ENCODE results near the gene MYO3B.
"Not testable (repeated sequence)": the region's sequence is repeated elsewhere in the genome, so short reads cannot be mapped to it uniquely, and the experiment has no call there.

Gene MYO3B

DNA sequence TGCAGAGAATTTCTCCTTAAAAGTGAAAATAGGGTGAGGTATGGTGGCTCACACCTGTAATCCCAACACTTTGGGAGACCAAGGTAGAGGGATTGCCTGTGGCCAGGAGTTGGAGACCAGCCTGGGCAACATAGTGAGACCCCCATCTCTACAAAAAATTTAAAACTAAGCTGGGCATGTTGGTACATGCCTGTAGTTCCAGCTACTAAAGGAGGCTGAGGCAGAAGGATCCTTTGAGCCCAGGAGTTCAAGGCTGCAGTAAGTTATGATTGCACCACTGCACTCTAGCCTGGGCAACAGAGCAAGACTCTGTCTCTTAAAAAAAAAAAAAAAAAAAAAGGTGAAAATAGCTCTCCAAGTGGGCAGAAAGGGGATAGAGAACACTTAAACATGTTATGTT lies 496.3 kb downstream of the MYO3B start:
- not testable (repeated sequence) for DNase-seq

DNA sequence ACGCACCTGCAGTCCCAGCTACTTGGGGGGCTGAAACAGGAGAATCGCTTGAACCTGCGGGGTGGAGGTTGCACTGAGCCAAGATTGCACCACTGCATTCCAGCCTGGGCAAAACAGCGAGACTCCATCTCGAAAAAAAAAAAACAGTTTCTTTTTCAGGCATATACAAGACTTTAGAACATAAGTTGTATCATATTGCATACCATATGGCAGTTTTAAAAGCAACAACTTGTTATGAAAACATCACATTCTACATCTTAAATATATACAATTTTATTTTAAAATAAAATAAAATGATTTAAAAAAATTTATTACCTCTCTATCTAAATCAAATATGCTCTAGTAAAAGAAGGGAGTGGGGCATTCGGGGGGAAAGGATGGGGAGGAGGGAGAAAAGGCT lies 497.8 kb downstream of the MYO3B start:
- no peak for DNase-seq

DNA sequence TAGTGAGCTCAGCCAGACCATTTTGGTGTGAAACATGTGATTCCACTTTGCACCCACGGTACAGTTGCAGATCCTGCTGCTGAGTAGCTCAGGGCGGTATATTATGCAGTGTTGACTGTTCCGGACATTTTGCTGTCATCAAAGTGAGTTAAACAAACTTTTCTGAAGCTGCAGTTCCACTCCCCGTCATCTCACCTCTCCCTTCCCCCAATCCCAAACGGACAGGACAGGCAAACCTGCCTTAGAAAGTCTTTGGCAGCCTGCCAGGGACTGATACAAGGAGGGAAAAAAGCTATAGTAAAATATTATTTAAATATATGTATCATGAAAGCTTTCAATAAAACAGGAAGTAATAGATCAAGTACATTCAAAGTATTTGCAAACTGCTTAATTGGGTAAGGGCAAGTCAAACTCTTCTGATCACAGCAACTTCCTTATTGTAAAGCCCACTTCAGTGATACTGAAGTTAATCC lies 501.7 kb downstream of the MYO3B start:
- DNase-seq, result no peak

DNA sequence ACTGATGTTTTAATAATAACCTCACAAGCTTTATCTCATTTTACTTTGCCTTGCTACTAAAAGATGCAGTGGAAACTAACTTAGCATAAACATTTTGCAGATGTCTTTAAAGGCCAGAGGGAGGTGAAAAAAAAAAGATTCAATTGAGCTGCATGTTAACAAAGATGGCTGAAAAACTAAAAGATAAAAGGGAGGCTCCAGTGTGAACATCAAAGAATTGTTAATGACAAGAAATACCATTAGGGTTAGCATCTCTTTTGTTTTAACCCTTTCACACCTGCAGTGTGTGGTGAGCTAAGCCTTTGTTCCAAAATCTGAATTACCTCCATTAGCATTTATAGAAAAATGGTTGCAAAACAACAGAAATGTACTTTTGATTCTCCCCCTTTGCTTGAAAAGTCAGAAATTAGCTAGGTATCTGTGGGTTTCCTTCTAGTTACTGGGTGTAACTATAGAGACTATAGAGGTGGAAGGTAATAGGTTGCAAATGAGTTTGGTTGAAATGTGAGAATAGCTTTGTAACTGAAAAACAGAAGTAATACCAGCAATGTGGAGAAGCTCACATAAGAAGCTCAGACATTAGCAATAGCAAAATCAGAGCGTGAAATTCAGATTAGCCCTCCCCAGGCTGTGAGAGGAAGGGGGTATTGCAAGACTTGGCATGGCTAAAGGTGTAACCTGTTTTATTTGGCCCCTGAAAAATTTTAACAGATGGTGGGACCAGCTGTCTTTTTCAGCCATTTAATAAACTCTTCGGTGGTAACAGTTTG lies 502.4 kb downstream of the MYO3B start:
- DNase-seq, result no peak

DNA sequence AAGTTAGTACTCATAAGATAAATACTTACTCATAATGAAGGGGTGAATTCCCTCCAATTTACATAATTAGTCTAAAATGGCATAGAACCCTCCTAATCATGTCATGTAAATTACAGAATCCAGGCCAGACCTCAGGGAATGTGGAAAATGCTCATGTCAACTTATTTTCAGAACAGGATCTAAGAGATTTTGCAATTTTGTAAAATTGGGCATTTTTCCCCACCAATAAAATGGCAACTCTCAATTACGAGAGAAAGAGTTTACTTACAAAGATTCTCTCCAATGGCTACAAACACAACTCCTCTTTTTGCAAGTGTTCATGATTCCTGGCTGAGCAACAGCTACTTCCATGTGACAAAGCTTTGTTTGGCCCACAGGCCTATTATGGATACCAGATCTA lies 503.4 kb downstream of the MYO3B start:
- no peak for DNase-seq

DNA sequence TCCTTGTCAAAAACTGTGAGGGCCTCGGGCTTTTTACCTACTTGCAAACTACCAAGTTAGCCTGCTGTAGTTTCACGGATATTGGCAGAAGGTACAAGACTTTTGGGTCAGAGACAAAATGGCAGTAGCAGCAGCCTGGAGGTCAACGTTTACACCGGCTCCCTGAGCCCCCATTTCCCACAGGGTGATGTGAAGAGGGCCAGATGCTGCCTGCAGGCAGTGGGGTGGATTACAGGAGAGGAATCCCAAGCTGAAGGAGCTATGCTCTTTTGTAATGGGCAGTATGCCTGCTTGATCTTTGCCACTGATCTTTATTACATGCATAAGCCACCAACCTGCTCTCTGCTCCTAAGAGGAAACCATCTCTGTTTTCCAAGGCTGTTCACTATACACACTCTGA lies 507.6 kb downstream of the MYO3B start:
- DNase-seq, result no peak

DNA sequence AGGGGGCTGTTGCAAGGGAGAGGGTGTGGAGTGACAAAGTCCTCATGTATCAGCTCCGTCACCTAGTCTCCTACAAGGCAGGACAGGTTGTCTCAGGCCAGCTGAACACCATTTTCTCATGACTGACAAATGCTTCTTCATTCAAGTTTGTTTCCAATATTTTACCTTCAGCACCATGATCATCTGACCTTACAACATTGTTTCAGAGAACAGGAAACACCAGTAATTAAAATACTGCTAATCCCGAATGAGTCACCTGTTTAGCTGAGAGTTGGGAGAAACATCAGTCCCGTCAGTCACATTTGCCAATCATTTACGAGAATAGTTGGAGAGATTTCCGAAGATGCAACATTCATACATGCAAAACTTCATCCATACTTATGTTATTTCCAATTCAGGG lies 511.5 kb downstream of the MYO3B start:
- no peak for DNase-seq

DNA sequence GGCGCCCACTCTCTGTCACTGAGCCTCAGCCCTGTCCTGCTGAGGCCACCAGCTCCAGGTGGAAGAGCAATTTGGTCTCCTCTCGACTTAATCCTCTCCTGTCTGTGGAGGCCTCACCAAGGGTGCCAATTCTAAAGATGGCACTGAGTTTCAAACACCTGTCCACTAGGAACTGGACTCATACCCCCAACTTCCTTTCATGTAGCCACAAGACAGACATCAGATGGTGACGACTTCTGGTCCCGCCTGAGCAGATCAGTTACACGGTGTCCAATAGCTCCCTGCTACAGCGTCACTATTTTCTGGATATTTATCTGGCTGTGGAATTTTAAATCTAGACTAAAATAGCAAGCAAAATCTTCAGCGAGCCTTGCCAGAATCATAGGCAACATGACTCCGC lies 512.7 kb downstream of the MYO3B start:
- no peak for DNase-seq

DNA sequence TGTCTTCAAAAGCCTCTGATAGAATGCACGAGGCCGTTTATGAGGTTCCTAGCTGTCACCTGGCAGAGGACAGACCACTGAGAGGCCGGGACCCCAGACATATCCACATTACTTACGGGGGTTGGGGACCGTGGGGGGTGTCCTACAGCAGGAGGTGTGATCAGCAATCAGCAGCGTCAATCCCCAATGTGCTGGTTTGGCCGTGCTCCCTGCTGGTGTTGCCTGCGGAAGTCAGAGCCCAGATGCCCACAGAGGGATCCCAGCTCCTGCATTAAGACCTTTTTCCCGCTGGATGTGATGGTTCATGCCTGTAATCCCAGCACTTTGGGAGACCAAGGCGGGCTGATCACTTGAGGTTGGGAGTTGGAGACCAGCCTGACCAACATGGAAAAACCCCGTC lies 516.4 kb downstream of the MYO3B start:
- no peak for DNase-seq

DNA sequence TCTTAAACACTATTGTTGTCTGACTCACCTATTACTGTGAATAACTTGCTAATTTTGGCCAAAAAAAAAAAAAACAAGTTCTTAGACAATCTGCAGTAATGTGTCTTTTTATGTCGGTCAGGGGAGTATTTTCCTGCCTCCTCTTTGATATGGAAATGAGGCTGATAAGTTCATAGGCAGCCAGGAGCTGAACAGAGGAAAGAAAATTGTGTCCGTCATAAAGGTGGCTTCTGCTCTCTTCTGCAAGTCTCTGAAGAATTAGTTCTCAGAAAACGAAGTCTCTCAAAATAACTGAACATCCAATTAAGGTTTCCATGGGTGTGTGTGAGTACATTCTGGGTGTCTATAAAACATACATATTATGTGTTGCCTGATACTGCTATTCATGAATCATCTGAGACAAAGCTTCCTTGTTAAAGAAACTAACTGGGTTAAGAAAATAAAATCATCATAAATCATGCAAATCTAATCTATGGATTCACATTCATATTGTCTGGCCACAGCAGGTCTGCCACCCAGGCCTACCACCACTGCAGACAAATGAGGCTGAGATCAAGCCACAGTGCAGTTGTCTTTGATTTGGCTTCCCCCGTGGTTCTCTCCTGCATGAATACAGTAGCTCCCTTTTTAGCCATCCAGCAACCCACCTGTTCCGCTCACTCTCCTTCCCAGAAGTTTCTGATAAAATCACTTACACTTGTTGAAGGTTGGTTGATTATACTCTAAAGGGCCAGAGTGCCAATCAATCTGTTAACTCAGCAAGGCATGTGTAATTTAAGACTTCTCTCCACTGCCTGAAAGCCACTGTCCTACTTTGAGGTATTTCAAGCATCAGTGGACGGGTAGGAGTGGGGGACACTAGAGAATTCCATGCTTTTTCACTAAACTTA lies 517.8 kb downstream of the MYO3B start:
- DNase-seq, result no peak

DNA sequence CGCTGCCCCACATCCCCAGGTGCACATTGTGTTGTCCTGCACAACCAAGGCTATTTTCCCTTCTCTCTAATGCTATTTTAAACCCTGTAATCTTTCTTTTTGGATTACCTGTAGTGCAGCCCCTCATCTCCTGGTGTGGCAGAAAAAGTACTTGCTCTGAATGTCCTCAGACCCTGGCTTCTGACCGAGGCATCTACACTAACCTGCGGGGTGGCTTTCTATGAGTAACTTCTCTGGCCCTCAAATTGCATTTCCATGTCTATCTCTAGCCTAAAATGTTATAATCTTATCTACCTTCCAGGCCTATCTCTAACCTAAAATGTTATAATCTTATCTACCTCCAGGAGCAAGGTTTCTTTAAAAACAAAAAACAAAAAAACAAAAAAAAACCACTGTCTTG lies 519.0 kb downstream of the MYO3B start:
- DNase-seq, result no peak

DNA sequence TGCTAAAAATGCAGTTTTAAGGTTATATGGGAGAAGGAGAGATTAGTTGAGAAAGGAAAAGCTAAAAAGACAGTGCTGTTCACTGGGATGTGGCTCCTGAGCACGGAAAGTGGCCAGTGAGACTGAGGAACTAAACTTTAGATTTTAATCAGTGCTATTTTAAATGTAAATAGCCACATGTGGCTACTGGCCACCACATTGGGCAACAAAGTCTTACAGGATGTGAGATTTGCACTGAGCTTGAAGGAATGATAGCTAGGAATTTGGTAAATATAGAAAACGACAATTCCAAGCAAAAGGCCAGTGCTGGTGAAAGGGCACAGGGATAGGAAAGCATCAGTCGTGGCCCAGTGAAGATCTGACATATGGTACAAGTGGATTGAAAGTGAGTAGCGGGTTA lies 523.1 kb downstream of the MYO3B start:
- no peak for DNase-seq

DNA sequence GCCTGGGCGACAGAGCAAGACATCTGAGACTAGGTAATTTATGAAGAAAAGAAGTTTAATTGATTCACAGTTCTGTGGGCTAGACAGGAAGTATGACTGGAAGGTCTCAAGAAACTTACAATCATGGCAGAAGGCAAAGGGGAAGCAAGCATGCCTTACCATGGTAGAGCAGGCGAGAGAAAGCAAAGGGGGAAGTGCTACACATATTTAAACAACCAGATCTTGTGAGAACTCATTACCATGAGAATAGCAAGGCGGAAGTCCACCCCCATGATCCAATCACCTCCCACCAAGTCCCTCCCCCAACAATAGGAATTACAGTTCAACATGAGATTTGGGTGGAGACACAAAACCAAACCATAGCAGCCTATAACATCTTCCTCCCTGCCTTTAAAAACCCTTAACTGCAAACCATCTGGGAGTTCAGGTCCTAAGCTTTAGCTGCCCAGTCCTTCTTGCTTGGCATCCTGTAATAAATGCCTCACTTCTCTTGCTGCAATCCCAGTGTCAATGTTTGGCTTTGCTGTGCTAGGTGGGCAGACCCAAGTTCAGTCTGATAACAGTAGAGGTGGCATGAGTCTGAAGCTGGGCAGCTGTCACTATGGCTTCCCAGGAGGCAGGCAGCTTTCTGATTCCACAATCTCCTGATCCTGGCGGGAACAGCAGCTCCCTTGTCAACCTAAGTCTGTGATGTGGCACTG lies 526.0 kb downstream of the MYO3B start:
- DNase-seq, result no peak
